8988T (cell line): ENCODE measurements around the gene SNRNP40.

Experiments
- DNase-seq: peaks from one replicate; pipeline ENCODE4 v3.0.0; 2011

Gene SNRNP40

DNA sequence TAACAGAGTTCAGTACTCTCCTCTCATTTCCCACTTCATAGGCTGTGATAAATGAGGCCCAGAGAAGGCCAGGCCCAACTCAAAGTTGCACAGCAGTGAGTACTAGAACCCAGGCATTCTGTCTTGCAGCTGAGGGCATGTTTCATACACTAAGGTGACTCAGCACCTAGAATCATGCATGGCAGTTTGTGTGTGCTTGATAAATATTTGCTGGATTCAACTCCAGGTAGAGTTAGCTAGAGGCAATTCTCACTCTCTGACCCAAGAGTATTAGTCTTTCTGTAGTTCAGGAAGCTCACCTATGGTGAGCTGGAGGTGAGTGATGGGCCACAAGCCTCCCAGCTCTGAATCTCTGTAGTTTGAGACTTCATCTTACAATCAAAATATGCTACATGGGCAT, 67.6 kb downstream of the SNRNP40 start:
- DNase-seq: no peak

DNA sequence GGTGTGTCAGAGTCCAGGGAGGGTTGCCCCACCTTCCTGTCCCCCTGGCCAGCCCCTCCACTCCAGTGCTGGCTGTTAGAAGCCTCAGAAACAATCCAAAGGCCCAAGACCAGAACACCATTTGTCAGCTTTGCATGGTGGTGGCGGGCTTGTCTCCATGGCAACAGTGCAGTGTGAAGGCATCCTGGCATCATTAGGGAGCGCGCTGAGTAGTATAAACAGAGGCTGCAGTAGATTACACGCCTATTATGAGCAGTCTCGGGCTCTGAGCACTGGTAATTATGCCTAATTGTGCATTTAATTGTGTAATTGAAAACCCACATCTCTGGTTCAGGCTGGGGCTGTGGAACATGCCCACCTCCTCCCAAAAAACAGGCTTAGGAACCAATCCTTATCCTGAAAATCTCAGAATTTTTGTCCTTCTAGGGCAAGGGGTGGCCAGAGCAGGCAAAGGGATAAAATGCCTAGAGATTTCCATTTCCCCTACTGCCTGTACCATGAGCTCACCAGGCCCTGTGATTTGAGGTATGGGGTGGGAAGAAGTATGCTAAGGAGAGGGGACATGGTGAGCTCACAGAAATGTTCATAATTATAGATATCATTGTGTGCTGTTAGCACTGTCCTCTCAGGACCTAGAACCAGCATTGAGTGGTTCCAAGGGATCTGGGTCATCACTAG, 68.6 kb downstream of the SNRNP40 start:
- DNase-seq: no peak

DNA sequence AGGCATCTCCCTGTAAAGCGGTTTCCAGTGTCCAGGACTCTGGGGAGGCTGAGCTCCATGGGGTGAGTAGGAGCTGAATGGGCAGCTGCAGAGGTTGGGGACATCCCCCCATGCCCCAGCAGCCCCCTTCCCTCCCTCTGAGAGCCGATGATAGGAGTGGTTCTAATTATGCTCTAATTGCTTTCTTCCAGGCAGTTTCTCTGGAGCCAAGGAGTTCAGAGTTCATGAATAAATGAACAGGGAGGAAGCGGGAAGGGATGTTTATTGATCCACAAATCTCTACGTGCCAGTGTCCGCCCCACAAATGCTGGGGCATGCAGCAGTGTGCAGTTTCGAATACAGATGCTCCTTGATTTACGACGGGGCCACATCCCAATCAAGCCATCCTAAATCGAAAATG, 72.5 kb downstream of the SNRNP40 start:
- no peak for DNase-seq

DNA sequence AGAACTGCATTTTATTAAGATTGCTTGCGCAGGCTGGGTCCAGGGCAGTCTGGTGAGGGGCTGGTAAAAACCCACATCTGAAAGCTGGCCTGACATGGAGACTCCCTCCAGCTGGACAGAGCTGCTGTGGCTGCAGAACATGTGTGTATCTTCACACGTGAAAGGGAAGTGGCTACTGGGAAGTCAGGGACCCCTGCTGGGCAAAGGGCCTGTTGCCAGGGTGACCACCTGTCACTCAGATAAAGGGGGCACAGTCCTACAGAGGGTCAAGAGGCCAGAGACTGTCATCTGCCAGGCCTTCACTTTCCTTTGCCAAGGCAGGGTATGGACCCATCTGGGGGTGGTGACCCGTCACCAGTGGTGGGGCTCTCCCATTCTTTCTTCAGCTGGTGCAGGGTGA, 74.4 kb downstream of the SNRNP40 start:
- no peak for DNase-seq

DNA sequence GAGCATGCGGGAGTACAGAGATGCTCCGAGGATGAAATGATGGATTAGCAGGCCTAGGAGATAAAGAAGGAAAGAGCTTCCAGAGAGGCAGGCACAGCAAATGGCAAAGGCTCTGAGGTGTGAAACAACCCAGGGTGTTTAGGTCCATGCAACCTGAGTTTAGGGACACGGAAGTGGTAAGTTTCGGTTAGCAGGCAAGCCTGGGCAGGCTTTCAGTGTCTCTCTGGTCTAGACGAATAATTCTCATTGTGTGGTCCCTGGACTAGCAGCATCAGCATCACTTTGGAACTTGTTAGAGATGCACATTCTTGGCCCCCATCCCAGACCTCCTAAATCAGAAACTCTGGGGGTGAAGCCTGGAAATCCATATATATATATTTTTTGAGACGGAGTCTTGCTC, 75.5 kb downstream of the SNRNP40 start:
- DNase-seq: no peak

DNA sequence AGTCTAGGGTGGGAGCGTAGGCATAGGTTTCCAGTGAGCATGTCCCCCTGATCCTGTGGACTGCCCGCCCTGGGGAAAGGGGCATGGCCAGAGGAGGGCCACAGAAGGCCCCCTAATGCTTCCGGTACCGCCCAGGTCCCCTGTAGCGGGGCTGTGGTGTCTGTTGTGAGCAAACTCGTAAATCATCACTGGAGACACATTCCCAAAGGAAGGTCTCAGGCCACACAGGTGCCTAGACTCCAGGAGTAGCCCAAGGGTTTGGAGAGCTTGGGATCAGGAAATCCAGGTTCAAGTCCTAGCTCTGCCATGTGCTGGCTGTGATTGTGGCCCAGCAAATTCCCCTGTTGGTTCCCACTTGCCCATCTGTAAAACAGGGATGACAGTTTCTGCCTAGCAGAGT, 77.1 kb downstream of the SNRNP40 start:
- no peak for DNase-seq

DNA sequence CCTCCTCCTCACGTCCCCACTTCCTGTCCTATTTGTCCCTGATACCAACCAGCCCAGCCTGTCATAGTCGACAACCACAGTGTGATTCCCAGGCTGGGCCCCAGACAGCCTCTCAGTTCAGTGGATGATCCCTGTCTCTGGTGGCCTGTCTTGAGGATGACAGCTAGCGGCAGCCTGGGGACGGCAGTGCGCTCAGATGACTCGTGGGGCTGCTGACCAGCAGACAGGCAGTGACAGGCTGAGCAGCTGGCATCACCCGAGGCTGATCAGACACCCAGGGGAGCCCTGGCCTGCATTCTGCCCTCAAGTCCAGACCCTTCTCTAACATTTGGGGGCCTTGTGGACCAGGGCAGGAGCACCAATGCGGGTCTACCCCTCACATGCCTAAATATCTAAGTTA, 77.9 kb downstream of the SNRNP40 start:
- no peak for DNase-seq

DNA sequence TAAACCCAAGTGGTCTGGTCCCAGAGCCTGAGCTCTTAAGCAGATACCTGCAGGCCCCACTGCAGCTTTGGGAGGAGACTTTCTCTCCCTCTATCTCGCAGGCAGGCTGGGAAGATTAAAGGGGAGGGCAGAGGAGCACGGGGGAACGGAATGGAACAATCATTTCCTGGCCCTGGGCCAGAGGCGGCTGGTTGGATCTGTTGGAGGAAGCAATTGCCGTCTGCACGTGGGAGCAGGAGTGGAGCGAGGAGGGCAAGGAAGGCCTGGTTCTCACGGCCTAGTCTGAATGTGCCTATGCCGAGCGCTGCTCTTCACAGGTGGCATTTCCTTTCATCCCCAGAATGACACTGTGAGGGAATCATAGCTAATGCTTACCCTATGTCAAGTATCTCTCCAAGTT, 80.6 kb downstream of the SNRNP40 start:
- no peak for DNase-seq

DNA sequence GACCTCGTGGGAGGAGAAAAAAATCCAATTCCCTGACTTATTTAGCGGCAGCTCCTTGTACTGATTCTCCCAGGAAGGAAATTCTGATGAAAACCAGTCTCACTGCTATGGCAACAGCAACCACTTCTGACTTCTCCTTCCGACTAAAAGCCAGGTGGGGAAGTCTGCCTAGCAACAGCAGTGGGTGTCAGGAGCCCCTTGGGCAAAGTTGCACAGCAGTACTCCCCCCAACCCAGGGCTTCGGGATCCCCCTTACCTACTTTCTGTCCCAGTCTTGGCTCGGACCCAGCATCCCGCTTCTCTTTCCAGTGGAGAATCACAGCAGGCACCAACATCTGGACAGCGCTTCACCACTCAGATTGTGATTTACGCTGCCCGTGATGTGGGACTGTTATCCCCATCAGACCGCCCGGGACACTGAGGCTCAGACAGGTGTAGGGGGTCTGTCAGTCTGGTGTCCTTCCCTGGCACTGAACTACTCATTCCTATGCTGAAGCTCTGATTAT, 81.5 kb downstream of the SNRNP40 start:
- no peak for DNase-seq

DNA sequence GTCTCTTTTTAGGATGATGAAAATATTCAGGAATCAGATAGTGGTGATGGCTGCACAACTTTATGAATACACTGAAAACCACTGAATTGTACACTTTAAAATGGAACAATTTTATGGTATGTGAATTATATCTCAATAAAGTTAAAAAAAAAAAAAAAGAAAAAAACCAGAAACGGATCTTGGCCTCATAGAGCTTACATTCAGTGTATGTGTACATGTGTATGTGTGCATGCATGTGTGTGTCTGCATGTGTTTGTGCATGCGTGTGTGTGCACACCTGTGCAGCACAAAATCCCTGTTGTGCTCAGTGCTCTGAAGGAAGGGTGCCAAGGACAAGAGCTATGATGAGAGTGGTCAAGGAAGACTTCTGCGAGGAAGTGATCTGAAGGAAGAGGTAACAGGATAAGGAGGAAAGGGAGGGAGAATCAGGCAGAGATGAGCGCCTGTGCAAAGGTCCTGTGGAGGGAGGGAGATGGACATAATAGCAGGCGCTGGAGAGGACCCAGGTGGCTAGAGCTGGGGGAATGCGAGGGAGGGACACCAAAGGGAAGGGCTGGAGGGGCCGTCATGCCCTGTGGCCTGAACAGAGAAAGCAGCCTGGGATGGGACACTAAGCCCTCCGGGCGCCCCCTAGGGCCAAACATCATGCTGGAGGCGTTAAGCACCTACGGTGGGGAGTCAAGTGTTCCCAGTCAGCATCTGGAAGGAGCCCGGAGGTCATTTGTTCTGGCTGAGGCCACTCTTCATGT, 82.1 kb downstream of the SNRNP40 start:
- DNase-seq: no peak
